ENCODE results near the gene SPATA2L.
A peak's percentile ranks its signal among the peaks of the same experiment; 100 is the strongest.
"Not testable (repeated sequence)": the region's sequence is repeated elsewhere in the genome, so short reads cannot be mapped to it uniquely, and the experiment has no call there.

Gene SPATA2L

GRCh38 chr16:89667633-89668032, 33.9 kb downstream of the SPATA2L start:
- Mint-ChIP-seq H3K27me3 (no peaks in the 10 kb centered on the region), H3K4me3 (no peak overlapping the region), H3K27ac (ENCODE audit: low read depth) (no peak overlapping the region), H3K4me1 (no peaks in the 10 kb centered on the region), H3K9me3 (no peaks in the 10 kb centered on the region), H3K36me3 (ENCODE audit: insufficient read depth) (no peaks in the 10 kb centered on the region)
- DNase-seq (ENCODE audit: low spot score in 2 of 2) (no peak), ATAC-seq (replicated peaks; ENCODE audit: extremely low read depth, poor library complexity, severe bottlenecking) (no peak)

GRCh38 chr16:89667000-89667399, 34.5 kb downstream of the SPATA2L start:
- H3K4me1 Mint-ChIP-seq; H3K9me3 Mint-ChIP-seq; ATAC-seq (replicated peaks; ENCODE audit: extremely low read depth, poor library complexity, severe bottlenecking); H3K27me3 Mint-ChIP-seq; H3K36me3 Mint-ChIP-seq (ENCODE audit: insufficient read depth); DNase-seq (ENCODE audit: low spot score in 2 of 2); H3K27ac Mint-ChIP-seq (ENCODE audit: low read depth); H3K4me3 Mint-ChIP-seq: not testable (repeated sequence)

- not testable (repeated sequence) for ATAC-seq (replicated peaks; ENCODE audit: extremely low read depth, poor library complexity, severe bottlenecking); H3K27me3 Mint-ChIP-seq; H3K4me1 Mint-ChIP-seq
Observed at GRCh38 chr16:89664238-89664637, 37.3 kb downstream of the SPATA2L start.

GRCh38 chr16:89661215-89661614, 40.3 kb downstream of the SPATA2L start:
- Mint-ChIP-seq H3K27ac (ENCODE audit: low read depth) (no peak overlapping the region), H3K27me3 (no peaks in the 10 kb centered on the region), H3K36me3 (ENCODE audit: insufficient read depth) (peaks cover 11% of the 10 kb centered on the region), H3K4me1 (peaks cover 16% of the 10 kb centered on the region), H3K9me3 (no peaks in the 10 kb centered on the region), H3K4me3 (no peak overlapping the region)
- no peak for DNase-seq (ENCODE audit: low spot score in 2 of 2)
- ATAC-seq (replicated peaks; ENCODE audit: extremely low read depth, poor library complexity, severe bottlenecking): no peak

More at GRCh38 chr16:89664238-89664637, 37.3 kb downstream of the SPATA2L start:
- H3K27ac Mint-ChIP-seq (ENCODE audit: low read depth); H3K4me3 Mint-ChIP-seq; H3K36me3 Mint-ChIP-seq (ENCODE audit: insufficient read depth); H3K9me3 Mint-ChIP-seq; DNase-seq (ENCODE audit: low spot score in 2 of 2): not testable (repeated sequence)

- H3K36me3 Mint-ChIP-seq (ENCODE audit: insufficient read depth): peaks cover 15% of the 10 kb centered on the region
- DNase-seq (ENCODE audit: low spot score in 2 of 2) (no peak), ATAC-seq (replicated peaks; ENCODE audit: extremely low read depth, poor library complexity, severe bottlenecking) (no peak)
- no peaks in the 10 kb centered on the region for H3K27me3 Mint-ChIP-seq
- peaks cover 22% of the 10 kb centered on the region for H3K4me1 Mint-ChIP-seq
- no peak overlapping the region for H3K27ac Mint-ChIP-seq (ENCODE audit: low read depth)
- no peaks in the 10 kb centered on the region for H3K9me3 Mint-ChIP-seq
- no peak overlapping the region for H3K4me3 Mint-ChIP-seq
Observed at GRCh38 chr16:89660146-89660545, 41.4 kb downstream of the SPATA2L start.

- Mint-ChIP-seq H3K27ac (ENCODE audit: low read depth) (peak overlapping the region; percentile 84), H3K36me3 (ENCODE audit: insufficient read depth) (peaks cover 23% of the 10 kb centered on the region), H3K27me3 (no peaks in the 10 kb centered on the region), H3K4me3 (peak overlapping the region; percentile 84), H3K4me1 (peaks cover 24% of the 10 kb centered on the region), H3K9me3 (no peaks in the 10 kb centered on the region)
- no peak for ATAC-seq (replicated peaks; ENCODE audit: extremely low read depth, poor library complexity, severe bottlenecking)
- no peak for DNase-seq (ENCODE audit: low spot score in 2 of 2)
Observed at GRCh38 chr16:89658221-89658879, 43.2 kb downstream of the SPATA2L start.

- H3K4me1 Mint-ChIP-seq: peaks cover 24% of the 10 kb centered on the region
- no peaks in the 10 kb centered on the region for H3K9me3 Mint-ChIP-seq
- H3K36me3 Mint-ChIP-seq (ENCODE audit: insufficient read depth): peaks cover 25% of the 10 kb centered on the region
- DNase-seq (ENCODE audit: low spot score in 2 of 2): peak; percentile 90 to 91
- H3K27ac Mint-ChIP-seq (ENCODE audit: low read depth): peak within 1 kb of the TSS; percentile 89
- peak; percentile 91 for ATAC-seq (replicated peaks; ENCODE audit: extremely low read depth, poor library complexity, severe bottlenecking)
- peak within 1 kb of the TSS; percentile 84 for H3K4me3 Mint-ChIP-seq
- no peaks in the 10 kb centered on the region for H3K27me3 Mint-ChIP-seq
Observed at GRCh38 chr16:89657442-89658220, 43.9 kb downstream of the SPATA2L start, which contains the start of the genes CHMP1A and SPATA33. Gene CHMP1A (minus strand): TSS chr16:89657708. CDS start chr16:89657588, 120 bp downstream. Gene SPATA33 (plus strand): TSS chr16:89657836. CDS start chr16:89657912, 76 bp downstream.

- Mint-ChIP-seq H3K36me3 (ENCODE audit: insufficient read depth) (peaks cover 23% of the 10 kb centered on the region), H3K4me1 (peaks cover 24% of the 10 kb centered on the region), H3K4me3 (peak overlapping the region; percentile 84), H3K27me3 (no peaks in the 10 kb centered on the region), H3K9me3 (no peaks in the 10 kb centered on the region), H3K27ac (ENCODE audit: low read depth) (peak overlapping the region; percentile 89)
- DNase-seq (ENCODE audit: low spot score in 2 of 2): no peak
- no peak for ATAC-seq (replicated peaks; ENCODE audit: extremely low read depth, poor library complexity, severe bottlenecking)
Observed at GRCh38 chr16:89656435-89657121, 44.9 kb downstream of the SPATA2L start.

- no peak for ATAC-seq (replicated peaks; ENCODE audit: extremely low read depth, poor library complexity, severe bottlenecking)
Observed at GRCh38 chr16:89655062-89655643, 46.4 kb downstream of the SPATA2L start.

GRCh38 chr16:89653656-89654295, 47.7 kb downstream of the SPATA2L start:
- H3K9me3 Mint-ChIP-seq: no peaks in the 10 kb centered on the region
- no peak for ATAC-seq (replicated peaks; ENCODE audit: extremely low read depth, poor library complexity, severe bottlenecking)
- peaks cover 22% of the 10 kb centered on the region for H3K4me1 Mint-ChIP-seq
- DNase-seq (ENCODE audit: low spot score in 2 of 2): no peak
- H3K4me3 Mint-ChIP-seq: no peak overlapping the region
- peaks cover 33% of the 10 kb centered on the region for H3K36me3 Mint-ChIP-seq (ENCODE audit: insufficient read depth)
- no peaks in the 10 kb centered on the region for H3K27me3 Mint-ChIP-seq
- H3K27ac Mint-ChIP-seq (ENCODE audit: low read depth): peak overlapping the region; percentile 46

More at GRCh38 chr16:89655062-89655643, 46.4 kb downstream of the SPATA2L start:
- Mint-ChIP-seq H3K4me1 (peaks cover 24% of the 10 kb centered on the region), H3K9me3 (no peaks in the 10 kb centered on the region), H3K27ac (ENCODE audit: low read depth) (no peak overlapping the region), H3K36me3 (ENCODE audit: insufficient read depth) (peaks cover 26% of the 10 kb centered on the region), H3K27me3 (no peaks in the 10 kb centered on the region), H3K4me3 (peak overlapping the region; percentile 84)
- DNase-seq (ENCODE audit: low spot score in 2 of 2): no peak

GRCh38 chr16:89651584-89651983, 49.9 kb downstream of the SPATA2L start:
- no peaks in the 10 kb centered on the region for H3K9me3 Mint-ChIP-seq
- H3K4me1 Mint-ChIP-seq: peaks cover 12% of the 10 kb centered on the region
- no peak overlapping the region for H3K27ac Mint-ChIP-seq (ENCODE audit: low read depth)
- peaks cover 37% of the 10 kb centered on the region for H3K36me3 Mint-ChIP-seq (ENCODE audit: insufficient read depth)
- no peak for ATAC-seq (replicated peaks; ENCODE audit: extremely low read depth, poor library complexity, severe bottlenecking)
- no peak for DNase-seq (ENCODE audit: low spot score in 2 of 2)
- no peak overlapping the region for H3K4me3 Mint-ChIP-seq
- no peaks in the 10 kb centered on the region for H3K27me3 Mint-ChIP-seq

GRCh38 chr16:89646906-89647305, 54.6 kb downstream of the SPATA2L start:
- no peak overlapping the region for H3K4me3 Mint-ChIP-seq
- ATAC-seq (replicated peaks; ENCODE audit: extremely low read depth, poor library complexity, severe bottlenecking) (no peak), DNase-seq (ENCODE audit: low spot score in 2 of 2) (no peak)
- peaks cover 39% of the 10 kb centered on the region for H3K36me3 Mint-ChIP-seq (ENCODE audit: insufficient read depth)
- H3K4me1 Mint-ChIP-seq: no peaks in the 10 kb centered on the region
- H3K9me3 Mint-ChIP-seq: no peaks in the 10 kb centered on the region
- no peak overlapping the region for H3K27ac Mint-ChIP-seq (ENCODE audit: low read depth)
- no peaks in the 10 kb centered on the region for H3K27me3 Mint-ChIP-seq

Measured in central memory CD8-positive, alpha-beta T cell (primary cell).